Measurements from ENCODE around the gene SEPHS1. TPM values are rescaled to one million over a fixed set of nuclear protein-coding genes. Genes with fewer than 3 reads are reported as not detected.

Gene SEPHS1
- polyA plus RNA-seq, 1 of the 3 experiments (the other 2 are of a cell fraction), result 64.8 TPM

DNA sequence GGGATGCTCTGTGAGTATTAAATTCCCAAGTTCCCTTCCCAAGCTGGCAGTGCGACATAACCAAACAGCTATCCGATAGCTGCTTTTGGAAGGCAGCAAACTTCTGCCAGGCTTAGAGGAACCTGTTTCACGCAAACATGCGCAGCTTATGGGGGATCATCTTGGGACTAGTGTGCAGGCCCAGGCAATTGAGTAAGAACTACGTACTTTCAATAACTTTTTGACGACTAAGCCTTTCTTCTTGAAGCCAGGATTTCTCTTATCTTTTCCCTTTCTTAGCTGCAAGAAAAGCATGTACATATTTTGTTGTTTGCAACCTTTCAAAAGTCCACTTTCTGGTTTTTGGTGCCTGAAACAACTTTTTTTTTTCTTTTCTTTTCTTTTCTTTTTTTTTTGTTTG is 28.7 kb upstream of the SEPHS1 start:
- H3K9me2 ChIP-seq, result no peaks in the 10 kb centered on the region
- WGBS (ENCODE audit: low lambda C conversion rate), result 78% methylated on average over 6 of the region's 6 CpGs
- no peaks in the 10 kb centered on the region for H3F3A ChIP-seq (replicated peaks; ENCODE audit: insufficient read depth)
- ChIA-PET CTCF (interaction anchor here (0.9 to 9.1 kb wide), 5 partner anchors 24 to 172 kb away, joined by 3 to 116 read pairs (median 4); no protein-coding TSS in a partner anchor), POLR2A (no interaction called here)
- H3K36me3 ChIP-seq (replicated peaks in 1 of 2; ENCODE audit: control insufficient read depth in 1 of 2, insufficient read depth in 2 of 2, low read length in 1 of 2), result no peaks in the 10 kb centered on the region
- no peak overlapping the region for H3K27ac ChIP-seq (ENCODE audit: low read depth in 2 of 2, low read length in 1 of 2)
- H3K4me1 ChIP-seq (ENCODE audit: control insufficient read depth in 1 of 2, insufficient read depth in 2 of 2, low read depth in 1 of 2, low read length in 1 of 2), result no peaks in the 10 kb centered on the region
- no peak overlapping the region for H3K9ac ChIP-seq
- H3K4me2 ChIP-seq, result no peak overlapping the region
- H3K79me2 ChIP-seq (ENCODE audit: insufficient read depth), result no peaks in the 10 kb centered on the region
- TF ChIP-seq ELF1 (IDR thresholded peaks at IDR 0.05) (no peak), RXRA (IDR thresholded peaks at IDR 0.05; ENCODE audit: borderline replicate concordance, low read depth) (no peak), SMC3 (IDR thresholded peaks at IDR 0.05; ENCODE audit: low read depth, low read length) (no peak), FOSL2 (IDR thresholded peaks at IDR 0.05; ENCODE audit: borderline replicate concordance, low read depth) (no peak), FOXM1 (IDR thresholded peaks at IDR 0.05; ENCODE audit: low read depth) (no peak), CHD2 (IDR thresholded peaks at IDR 0.05; ENCODE audit: low read length, partially characterized antibody) (no peak)
- TF ChIP-seq, protein P1, sequence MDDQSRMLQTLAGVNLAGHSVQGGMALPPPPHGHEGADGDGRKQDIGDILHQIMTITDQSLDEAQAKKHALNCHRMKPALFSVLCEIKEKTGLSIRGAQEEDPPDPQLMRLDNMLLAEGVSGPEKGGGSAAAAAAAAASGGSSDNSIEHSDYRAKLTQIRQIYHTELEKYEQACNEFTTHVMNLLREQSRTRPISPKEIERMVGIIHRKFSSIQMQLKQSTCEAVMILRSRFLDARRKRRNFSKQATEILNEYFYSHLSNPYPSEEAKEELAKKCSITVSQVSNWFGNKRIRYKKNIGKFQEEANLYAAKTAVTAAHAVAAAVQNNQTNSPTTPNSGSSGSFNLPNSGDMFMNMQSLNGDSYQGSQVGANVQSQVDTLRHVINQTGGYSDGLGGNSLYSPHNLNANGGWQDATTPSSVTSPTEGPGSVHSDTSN (IDR thresholded peaks at IDR 0.05), result no peak
- TF ChIP-seq, protein P2, sequence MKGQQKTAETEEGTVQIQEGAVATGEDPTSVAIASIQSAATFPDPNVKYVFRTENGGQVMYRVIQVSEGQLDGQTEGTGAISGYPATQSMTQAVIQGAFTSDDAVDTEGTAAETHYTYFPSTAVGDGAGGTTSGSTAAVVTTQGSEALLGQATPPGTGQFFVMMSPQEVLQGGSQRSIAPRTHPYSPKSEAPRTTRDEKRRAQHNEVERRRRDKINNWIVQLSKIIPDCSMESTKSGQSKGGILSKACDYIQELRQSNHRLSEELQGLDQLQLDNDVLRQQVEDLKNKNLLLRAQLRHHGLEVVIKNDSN (IDR thresholded peaks at IDR 0.05; ENCODE audit: borderline replicate concordance, low read depth), result no peak
- peaks cover 5% of the 10 kb centered on the region; the same call in 1 of the 2 replicates for H3K27me3 ChIP-seq (ENCODE audit: insufficient read depth)
- DNase-seq, result no peak
- H3K9me3 ChIP-seq, result no peaks in the 10 kb centered on the region
- H2AFZ ChIP-seq (ENCODE audit: low read depth), result no peak overlapping the region
- H3K4me3 ChIP-seq (ENCODE audit: low read depth in 2 of 2, low read length in 1 of 2), result no peak overlapping the region
- H4K20me1 ChIP-seq (ENCODE audit: insufficient read depth), result no peaks in the 10 kb centered on the region

DNA sequence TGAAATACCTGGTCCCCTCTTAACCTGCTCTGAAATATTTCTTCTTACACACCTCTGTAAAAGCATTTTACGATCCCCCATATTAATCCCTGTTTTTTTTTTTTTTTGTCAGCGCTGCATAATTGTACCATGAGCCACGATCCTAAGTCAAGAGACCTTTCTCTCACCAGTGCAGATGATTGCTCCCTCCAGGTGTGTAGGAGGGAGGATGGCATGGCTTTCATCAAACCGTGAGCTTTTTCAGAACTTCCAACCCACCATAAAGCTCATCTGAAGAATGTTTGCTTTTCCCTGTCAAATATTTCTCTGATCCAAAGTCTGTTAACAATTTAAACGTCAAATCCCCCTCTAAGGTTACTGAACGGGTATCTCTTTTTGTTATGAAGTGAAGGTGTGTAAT is 28.2 kb upstream of the SEPHS1 start:
- Histone ChIP-seq H3K4me1 (ENCODE audit: control insufficient read depth in 1 of 2, insufficient read depth in 2 of 2, low read depth in 1 of 2, low read length in 1 of 2) (no peaks in the 10 kb centered on the region), H3K9me3 (no peaks in the 10 kb centered on the region), H3K27me3 (ENCODE audit: insufficient read depth) (0 out of 2 replicates have a peak, but pooled peaks cover under 1% of the 10 kb centered on the region), H3K27ac (ENCODE audit: low read depth in 2 of 2, low read length in 1 of 2) (no peak overlapping the region), H3K9me2 (no peaks in the 10 kb centered on the region), H3K79me2 (ENCODE audit: insufficient read depth) (no peaks in the 10 kb centered on the region), H3K4me2 (no peak overlapping the region), H4K20me1 (ENCODE audit: insufficient read depth) (no peaks in the 10 kb centered on the region), H3K36me3 (replicated peaks in 1 of 2; ENCODE audit: control insufficient read depth in 1 of 2, insufficient read depth in 2 of 2, low read length in 1 of 2) (no peaks in the 10 kb centered on the region), H3K9ac (no peak overlapping the region), H3K4me3 (ENCODE audit: low read depth in 2 of 2, low read length in 1 of 2) (no peak overlapping the region), H3F3A (replicated peaks; ENCODE audit: insufficient read depth) (no peaks in the 10 kb centered on the region), H2AFZ (ENCODE audit: low read depth) (no peak overlapping the region)
- DNase-seq, result no peak
- CTCF ChIA-PET, result interaction anchor here (0.9 to 9.1 kb wide), 6 partner anchors 23 to 273 kb away, joined by 3 to 116 read pairs (median 4); no protein-coding TSS in a partner anchor
- POLR2A ChIA-PET, result interaction anchor here (0.6 kb wide), 2 partner anchors 14 to 542 kb away, joined by 3 read pairs; no protein-coding TSS in a partner anchor
- no peak for TF ChIP-seq SIN3A (IDR thresholded peaks at IDR 0.05; ENCODE audit: borderline replicate concordance, low read depth, low read length)
- no peak for TF ChIP-seq NRF1 (IDR thresholded peaks at IDR 0.05; ENCODE audit: low read depth, low read length)
- TF ChIP-seq MEF2A (IDR thresholded peaks at IDR 0.05; ENCODE audit: borderline replicate concordance, low read depth), result no peak
- no peak for TF ChIP-seq ELF1 (IDR thresholded peaks at IDR 0.05)
- TF ChIP-seq, protein P3, sequence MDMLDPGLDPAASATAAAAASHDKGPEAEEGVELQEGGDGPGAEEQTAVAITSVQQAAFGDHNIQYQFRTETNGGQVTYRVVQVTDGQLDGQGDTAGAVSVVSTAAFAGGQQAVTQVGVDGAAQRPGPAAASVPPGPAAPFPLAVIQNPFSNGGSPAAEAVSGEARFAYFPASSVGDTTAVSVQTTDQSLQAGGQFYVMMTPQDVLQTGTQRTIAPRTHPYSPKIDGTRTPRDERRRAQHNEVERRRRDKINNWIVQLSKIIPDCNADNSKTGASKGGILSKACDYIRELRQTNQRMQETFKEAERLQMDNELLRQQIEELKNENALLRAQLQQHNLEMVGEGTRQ (IDR thresholded peaks at IDR 0.05; ENCODE audit: borderline replicate concordance, low read depth, low read length), result no peak
- TF ChIP-seq YY1 (IDR thresholded peaks at IDR 0.05; ENCODE audit: low read depth), result no peak
- no peak for TF ChIP-seq RFX5 (IDR thresholded peaks at IDR 0.05; ENCODE audit: low read length)
- TF ChIP-seq, protein P1 (IDR thresholded peaks at IDR 0.05), result no peak
- no peak for TF ChIP-seq POLR2AphosphoS5 (IDR thresholded peaks at IDR 0.05; ENCODE audit: low read depth, low read length)
- TF ChIP-seq TAF1 (IDR thresholded peaks at IDR 0.05; ENCODE audit: borderline replicate concordance, low read depth, low read length), result no peak
- TF ChIP-seq EP300 (IDR thresholded peaks at IDR 0.05; ENCODE audit: borderline replicate concordance in 1 of 2, low read depth in 1 of 2, low read length in 1 of 2), result no peak
- no peak for TF ChIP-seq EZH2phosphoT487 (IDR thresholded peaks at IDR 0.05; ENCODE audit: borderline replicate concordance, low read depth)
- no peak for TF ChIP-seq NFIC (IDR thresholded peaks at IDR 0.05; ENCODE audit: borderline replicate concordance)
- TF ChIP-seq GATA2 (CRISPR knock-in tag; IDR thresholded peaks at IDR 0.05), result no peak
- TF ChIP-seq RXRA (IDR thresholded peaks at IDR 0.05; ENCODE audit: borderline replicate concordance, low read depth), result no peak
- TF ChIP-seq, protein P4, sequence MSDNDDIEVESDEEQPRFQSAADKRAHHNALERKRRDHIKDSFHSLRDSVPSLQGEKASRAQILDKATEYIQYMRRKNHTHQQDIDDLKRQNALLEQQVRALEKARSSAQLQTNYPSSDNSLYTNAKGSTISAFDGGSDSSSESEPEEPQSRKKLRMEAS (IDR thresholded peaks at IDR 0.05; ENCODE audit: low read depth), result no peak
- TF ChIP-seq GABPA (IDR thresholded peaks at IDR 0.05; ENCODE audit: low read depth), result no peak
- WGBS (ENCODE audit: low lambda C conversion rate), result 28% methylated on average over 6 of the region's 6 CpGs

Measured in SK-N-SH (cell line).